ENCODE data around the gene NTRK3. TPM values are rescaled to one million over a fixed set of nuclear protein-coding genes. Genes with fewer than 3 reads are reported as not detected.

NTRK3 gene
- total RNA-seq, 1 experiment from 2014 or later = not detected

DNA sequence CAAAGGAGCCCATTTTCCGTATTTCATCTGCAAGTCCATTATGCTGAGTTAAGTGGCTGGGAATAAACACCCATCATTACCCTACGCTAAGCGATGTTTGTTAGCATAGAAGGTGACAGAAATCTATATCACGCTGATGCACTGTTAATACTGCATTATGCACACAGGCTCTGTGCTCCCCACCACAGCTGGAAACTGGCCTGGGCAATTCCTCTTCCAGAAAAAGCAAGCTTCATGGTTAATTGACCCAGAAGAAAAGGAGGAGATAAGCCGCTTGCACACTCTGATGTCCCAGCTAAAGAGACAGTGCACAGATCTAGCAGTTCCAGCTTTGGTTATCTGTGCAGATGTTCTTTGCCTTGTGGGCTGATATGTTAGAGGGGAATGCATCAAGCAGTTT, 232.6 kb downstream of the NTRK3 start:
- BruUV-seq (replicated peaks) = no TSS peak
- Mint-ChIP-seq H3K27me3 (ENCODE audit: insufficient read depth, unreplicated experiment) (peaks cover 19% of the 10 kb centered on the region), H3K27ac (ENCODE audit: unreplicated experiment) (no peak overlapping the region), H3K36me3 (ENCODE audit: insufficient read depth, unreplicated experiment) (no peaks in the 10 kb centered on the region), H3K9me3 (ENCODE audit: unreplicated experiment) (peaks cover 9% of the 10 kb centered on the region), H3K4me1 (ENCODE audit: low read depth, unreplicated experiment) (no peaks in the 10 kb centered on the region), H3K4me3 (ENCODE audit: unreplicated experiment) (no peak overlapping the region)
- Histone ChIP-seq H3K27me3 (replicated peaks; ENCODE audit: control insufficient read depth, insufficient read depth, low read length) (no peaks in the 10 kb centered on the region), H3K9me3 (no peaks in the 10 kb centered on the region; the same call in 1 of the 2 replicates), H3K4me1 (no peaks in the 10 kb centered on the region), H3K36me3 (ENCODE audit: control insufficient read depth, insufficient read depth, low read length) (no peaks in the 10 kb centered on the region), H3K4me3 (ENCODE audit: low read depth, low read length) (no peak overlapping the region)
- no peak for TF ChIP-seq CTCF (IDR thresholded peaks at IDR 0.05; ENCODE audit: insufficient read depth in 1 of 2, low read depth in 1 of 2, low read length in 1 of 2, severe bottlenecking in 1 of 2, unreplicated experiment in 1 of 2)
- intact Hi-C loops (cut with micrococcal nuclease; ENCODE audit: unreplicated experiment) = no loop called here
- ChIA-PET POLR2A (no interaction called here), CTCF (no interaction called here)
- no peak for DNase-seq

- Mint-ChIP-seq H3K27me3 (ENCODE audit: insufficient read depth, unreplicated experiment) (peaks cover 16% of the 10 kb centered on the region), H3K9me3 (ENCODE audit: unreplicated experiment) (peaks cover 5% of the 10 kb centered on the region), H3K4me1 (ENCODE audit: low read depth, unreplicated experiment) (no peaks in the 10 kb centered on the region), H3K4me3 (ENCODE audit: unreplicated experiment) (no peak overlapping the region), H3K36me3 (ENCODE audit: insufficient read depth, unreplicated experiment) (no peaks in the 10 kb centered on the region), H3K27ac (ENCODE audit: unreplicated experiment) (no peak overlapping the region)
- no peaks in the 10 kb centered on the region for H3K27me3 ChIP-seq (replicated peaks; ENCODE audit: control insufficient read depth, insufficient read depth, low read length)
- intact Hi-C loops (cut with micrococcal nuclease; ENCODE audit: unreplicated experiment) = no loop called here
- no peak for TF ChIP-seq CTCF (IDR thresholded peaks at IDR 0.05; ENCODE audit: insufficient read depth in 1 of 2, low read depth in 1 of 2, low read length in 1 of 2, severe bottlenecking in 1 of 2, unreplicated experiment in 1 of 2)
- CTCF ChIA-PET = no interaction called here
- no TSS peak for BruUV-seq (replicated peaks)
- H3K9me3 ChIP-seq = no peaks in the 10 kb centered on the region; the same call in 1 of the 2 replicates
- no peak for DNase-seq
- POLR2A ChIA-PET = no interaction called here
- H3K36me3 ChIP-seq (ENCODE audit: control insufficient read depth, insufficient read depth, low read length) = no peaks in the 10 kb centered on the region
- H3K4me1 ChIP-seq = no peaks in the 10 kb centered on the region
- no peak overlapping the region for H3K4me3 ChIP-seq (ENCODE audit: low read depth, low read length)
These were observed 233.8 kb downstream of the NTRK3 start for GRCh38 chr15:88022716-88023115.

DNA sequence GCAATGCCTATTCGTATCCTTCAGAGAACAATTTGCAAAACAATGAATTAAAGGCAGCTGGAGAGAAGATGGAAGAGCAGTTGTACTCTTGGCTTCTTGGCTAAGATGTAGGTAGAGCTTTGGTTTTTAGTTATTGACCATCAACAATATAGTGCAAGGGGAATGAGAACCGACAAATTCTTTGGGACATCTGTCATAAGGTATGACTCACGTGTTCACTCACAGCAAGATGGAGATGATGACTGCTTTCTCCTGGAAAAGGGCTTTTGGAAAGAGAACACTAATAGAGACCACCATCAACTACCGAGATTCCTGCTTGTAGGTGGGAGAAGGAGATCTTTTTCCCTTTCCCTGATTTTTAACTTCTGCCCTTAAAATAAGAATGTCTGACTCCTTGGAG, 234.9 kb downstream of the NTRK3 start:
- Mint-ChIP-seq H3K4me3 (ENCODE audit: unreplicated experiment) (no peak overlapping the region), H3K9me3 (ENCODE audit: unreplicated experiment) (no peaks in the 10 kb centered on the region), H3K4me1 (ENCODE audit: low read depth, unreplicated experiment) (no peaks in the 10 kb centered on the region), H3K27ac (ENCODE audit: unreplicated experiment) (no peak overlapping the region), H3K36me3 (ENCODE audit: insufficient read depth, unreplicated experiment) (no peaks in the 10 kb centered on the region), H3K27me3 (ENCODE audit: insufficient read depth, unreplicated experiment) (peaks cover 15% of the 10 kb centered on the region)
- intact Hi-C loops (cut with micrococcal nuclease; ENCODE audit: unreplicated experiment) = no loop called here
- H3K27me3 ChIP-seq (replicated peaks; ENCODE audit: control insufficient read depth, insufficient read depth, low read length) = no peaks in the 10 kb centered on the region
- BruUV-seq (replicated peaks) = no TSS peak
- no peak for DNase-seq
- no peaks in the 10 kb centered on the region for H3K36me3 ChIP-seq (ENCODE audit: control insufficient read depth, insufficient read depth, low read length)
- H3K9me3 ChIP-seq = no peaks in the 10 kb centered on the region; the same call in 1 of the 2 replicates
- ChIA-PET CTCF (no interaction called here), POLR2A (no interaction called here)
- H3K4me3 ChIP-seq (ENCODE audit: low read depth, low read length) = no peak overlapping the region
- H3K4me1 ChIP-seq = no peaks in the 10 kb centered on the region
- TF ChIP-seq CTCF (IDR thresholded peaks at IDR 0.05; ENCODE audit: insufficient read depth in 1 of 2, low read depth in 1 of 2, low read length in 1 of 2, severe bottlenecking in 1 of 2, unreplicated experiment in 1 of 2) = no peak

Measured in Caco-2 (cell line).